ENCODE measurements around the gene TTC21A.

The TTC21A gene

DNA sequence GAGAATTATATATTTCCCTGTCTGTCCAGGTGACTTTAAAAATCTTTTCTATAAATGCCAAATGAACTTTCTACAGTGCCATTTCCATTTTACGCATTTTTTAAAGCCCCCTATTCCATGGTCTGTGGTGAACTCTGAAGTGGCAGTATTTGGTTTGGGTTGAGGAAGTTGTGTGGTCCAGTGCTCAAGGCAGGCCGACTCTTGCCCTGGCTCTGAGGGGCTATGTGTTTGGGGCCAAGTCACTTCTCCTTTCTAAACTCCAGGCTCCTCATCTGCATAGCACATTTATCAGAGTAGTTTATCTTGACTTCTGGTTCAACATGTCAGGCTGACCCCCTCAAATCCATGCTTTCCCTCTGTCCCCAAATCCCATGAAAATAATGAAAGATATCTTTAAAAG, 14.1 kb downstream of the TTC21A start:
- peak in 1 of 4 experiments; percentile 15 for DNase-seq

DNA sequence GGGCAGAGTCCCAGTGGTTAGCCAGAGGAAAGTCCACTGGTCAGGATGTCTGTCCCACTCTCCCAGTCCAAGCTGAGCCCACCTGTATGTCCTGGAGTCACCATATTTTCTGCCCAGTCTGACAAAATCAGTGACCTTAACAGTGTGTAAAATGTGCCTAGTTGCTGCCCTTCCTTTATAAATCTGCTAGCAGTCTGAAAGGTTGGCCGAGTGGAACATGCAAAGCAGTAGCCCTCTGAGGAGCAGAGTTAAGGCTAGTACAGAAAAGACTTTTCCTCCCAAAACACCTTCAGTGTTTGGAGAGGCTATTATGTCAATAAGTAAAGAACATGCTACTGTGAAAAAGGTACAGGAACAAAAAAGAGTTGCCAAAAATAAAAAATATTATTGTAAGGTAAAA, 15.3 kb downstream of the TTC21A start:
- DNase-seq, result no peak

DNA sequence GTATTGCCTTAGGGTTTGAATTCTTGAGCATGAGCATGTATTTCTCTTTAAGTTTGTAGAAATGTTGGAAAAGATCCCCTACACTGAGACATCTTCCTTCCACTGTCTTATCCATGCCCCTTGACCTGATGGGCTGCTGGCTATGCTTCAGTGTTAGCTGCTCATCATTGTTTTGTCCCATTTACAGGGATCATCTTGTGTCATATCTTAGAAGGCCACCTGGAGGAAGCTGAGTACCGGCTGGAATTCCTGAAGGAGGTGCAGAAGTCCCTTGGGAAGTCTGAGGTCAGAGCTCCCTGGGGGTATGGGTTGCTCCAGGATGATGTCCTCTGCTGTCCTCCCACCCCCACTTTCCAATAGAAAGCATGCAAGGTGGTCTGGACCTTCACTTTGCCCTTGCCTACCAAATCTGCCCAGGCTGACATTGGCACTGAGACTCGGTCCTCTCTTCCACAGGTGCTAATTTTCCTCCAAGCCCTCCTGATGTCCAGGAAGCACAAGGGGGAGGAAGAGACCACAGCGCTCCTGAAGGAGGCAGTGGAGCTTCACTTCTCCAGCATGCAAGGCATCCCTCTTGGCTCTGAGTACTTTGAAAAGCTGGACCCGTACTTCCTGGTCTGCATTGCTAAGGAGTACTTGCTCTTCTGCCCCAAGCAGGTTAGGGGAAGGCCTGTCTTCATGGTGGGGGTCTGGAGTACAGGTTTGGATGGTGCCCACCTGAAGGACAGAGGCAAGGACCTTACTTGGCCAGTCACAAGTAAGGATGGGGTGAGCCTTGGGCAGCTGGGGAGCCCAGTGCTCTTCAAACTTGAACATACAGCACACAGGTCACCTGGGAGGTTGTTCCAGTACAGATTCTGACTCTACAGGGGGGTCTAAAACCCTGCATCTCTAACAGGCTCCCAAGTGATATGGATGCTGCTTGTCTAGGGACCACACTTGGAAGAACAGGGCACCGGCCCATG, 17.7 kb downstream of the TTC21A start:
- no peak for DNase-seq

DNA sequence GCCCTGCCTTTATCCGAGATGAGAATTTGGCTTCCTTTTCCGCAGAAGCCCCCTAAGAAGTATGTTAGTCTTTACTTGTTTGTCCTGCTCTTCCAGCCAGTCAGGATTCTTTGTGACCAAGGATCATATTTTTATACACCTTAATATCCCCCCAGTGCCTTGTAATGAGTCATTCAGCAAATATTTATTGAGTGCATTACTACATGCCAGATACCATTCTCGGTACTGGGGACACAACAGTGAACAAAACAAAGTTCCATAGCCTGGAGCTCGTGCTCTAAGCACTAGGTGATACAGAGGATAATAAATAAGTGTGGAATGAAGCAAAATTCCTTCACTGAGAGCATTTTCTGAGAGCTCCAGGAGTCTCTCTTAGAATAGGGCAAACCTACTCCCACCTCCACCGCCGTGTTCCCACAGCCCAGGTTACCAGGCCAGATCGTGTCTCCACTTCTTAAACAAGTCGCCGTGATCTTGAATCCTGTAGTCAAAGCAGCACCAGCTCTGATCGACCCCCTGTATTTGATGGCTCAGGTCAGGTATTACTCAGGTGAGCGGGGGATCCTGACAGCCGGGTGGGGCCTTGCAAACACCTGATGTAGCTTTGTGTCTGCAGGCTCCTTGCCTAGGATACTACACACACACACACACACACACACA, 18.5 kb downstream of the TTC21A start:
- DNase-seq, result no peak

DNA sequence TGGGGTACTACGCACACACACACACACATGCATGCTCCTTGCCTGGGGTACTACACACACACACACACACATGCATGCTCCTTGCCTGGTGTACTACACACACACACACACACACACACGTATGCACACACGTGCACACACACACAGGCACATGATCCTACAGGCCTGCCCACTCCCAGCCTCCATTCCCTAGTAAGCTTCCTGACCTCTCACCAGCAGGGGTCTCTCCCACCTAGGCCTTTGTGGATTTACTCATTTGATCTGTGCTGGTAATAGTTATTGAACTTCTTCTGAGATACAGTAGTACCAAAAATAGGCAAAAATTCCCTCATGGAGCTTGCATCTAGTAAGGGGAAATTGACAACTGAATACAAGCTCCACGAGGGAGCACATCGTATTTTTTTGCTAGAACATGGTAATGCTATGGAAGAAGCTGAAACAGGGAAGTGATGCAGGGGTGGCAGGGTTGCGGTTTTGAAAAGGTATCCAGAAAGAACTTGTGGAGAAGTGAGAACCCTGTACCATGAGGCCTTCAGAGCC, 19.1 kb downstream of the TTC21A start:
- DNase-seq, result peak in 3 of 4 experiments; percentile 47 to 59 (median 49)

DNA sequence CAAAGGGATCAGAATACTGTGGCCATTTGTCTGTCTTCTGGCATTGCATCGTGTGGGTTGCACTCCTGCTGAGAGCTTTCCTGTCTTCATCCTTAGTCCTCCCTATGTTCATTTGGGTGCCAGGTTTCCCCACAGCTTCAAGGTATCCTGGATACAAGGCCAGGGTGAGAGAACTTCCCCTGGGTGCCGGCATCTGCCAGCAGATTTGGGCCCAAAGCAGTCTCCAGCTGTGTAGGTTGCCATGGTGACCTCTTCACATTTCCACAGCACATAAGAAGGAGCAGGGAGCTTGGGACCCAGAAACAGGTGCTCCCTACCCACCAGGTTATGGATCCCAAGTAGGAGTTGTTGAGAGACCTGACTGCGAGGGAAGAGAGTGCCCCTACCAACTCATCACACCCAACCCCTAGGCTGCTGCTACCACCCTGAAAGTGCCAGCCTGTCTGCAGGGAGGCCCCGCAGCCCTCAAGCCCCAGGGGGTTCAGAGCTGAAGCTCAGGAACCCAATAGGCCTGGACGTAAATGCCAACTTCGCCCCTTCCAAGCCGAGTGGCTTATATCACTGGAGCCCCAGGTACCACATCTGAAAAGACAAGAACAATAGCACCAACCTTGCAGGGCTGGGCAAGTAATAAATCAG, 19.9 kb downstream of the TTC21A start:
- DNase-seq, result no peak

DNA sequence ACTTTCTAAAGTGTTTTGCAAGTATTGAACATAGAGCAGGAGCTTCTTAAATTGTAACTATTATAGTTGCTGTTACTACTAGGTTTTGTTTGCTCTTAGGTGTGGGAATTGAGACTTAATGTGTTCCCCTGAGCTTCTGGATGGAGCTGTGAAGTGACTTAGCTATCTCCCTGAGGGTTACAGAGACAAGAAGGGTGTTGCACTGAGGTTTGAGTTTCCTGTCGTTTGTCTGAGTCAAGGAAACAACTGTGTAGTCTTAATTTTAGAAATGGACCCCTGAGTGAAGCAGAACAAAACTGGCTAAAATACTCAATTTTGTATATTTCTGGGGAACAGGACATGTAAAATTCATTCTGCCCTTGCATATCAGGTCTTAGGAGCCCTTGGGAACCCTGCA, 20.4 kb downstream of the TTC21A start:
- DNase-seq, result no peak

DNA sequence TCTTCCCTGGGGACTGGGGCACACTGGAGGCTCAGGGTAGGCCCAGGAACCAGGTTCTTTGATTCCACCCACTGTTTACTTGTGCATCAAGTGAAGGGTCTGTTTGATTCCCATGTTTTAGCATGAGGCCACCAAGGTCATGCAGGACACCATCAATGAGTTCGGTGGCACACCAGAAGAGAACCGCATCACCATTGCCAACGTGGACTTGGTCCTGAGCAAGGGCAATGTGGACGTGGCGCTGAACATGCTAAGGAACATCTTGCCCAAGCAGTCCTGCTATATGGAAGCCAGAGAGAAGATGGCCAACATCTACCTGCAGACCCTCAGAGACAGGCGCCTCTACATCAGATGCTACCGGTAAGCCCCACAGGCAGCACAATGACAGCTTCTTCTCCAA, 21.5 kb downstream of the TTC21A start:
- DNase-seq, result no peak

DNA sequence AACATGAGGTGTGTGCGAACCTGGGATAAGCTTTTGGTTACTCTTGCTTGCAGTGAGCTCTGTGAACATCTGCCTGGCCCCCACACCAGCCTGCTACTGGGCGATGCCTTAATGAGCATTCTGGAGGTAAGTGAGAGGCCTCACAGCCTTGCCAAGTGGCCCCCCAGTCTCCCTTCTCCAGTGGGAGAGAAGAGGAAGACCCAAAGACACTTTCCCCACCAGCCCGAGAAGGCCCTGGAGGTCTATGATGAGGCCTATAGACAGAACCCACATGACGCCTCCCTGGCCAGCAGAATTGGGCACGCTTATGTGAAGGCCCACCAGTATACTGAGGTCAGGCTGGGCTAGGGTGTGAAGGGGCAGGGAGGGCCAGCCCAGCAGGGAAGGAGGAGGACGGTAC, 22.5 kb downstream of the TTC21A start:
- DNase-seq, result no peak

DNA sequence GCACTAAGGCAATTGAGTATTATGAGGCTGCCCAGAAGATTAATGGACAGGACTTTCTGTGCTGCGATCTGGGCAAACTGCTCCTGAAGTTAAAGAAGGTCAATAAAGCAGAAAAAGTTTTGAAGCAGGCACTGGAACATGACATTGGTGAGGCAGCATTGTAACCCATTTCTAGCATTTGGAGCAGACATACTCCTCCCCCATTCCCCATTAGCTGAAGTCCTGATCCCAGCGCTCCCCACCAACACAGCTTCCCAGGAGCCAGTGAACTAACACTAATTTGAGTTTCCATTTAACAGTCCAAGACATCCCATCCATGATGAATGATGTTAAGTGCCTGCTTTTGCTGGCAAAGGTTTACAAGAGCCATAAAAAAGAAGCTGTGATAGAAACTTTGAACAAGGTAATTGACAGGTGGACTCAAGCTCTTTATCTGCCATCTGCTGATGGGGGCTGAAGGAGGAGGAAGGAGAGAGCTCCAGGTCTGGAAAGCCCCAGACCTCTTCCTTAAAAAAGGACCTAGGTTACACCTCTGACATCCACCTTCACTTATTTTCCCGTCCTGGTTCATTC, 23.3 kb downstream of the TTC21A start:
- DNase-seq, result no peak

DNA sequence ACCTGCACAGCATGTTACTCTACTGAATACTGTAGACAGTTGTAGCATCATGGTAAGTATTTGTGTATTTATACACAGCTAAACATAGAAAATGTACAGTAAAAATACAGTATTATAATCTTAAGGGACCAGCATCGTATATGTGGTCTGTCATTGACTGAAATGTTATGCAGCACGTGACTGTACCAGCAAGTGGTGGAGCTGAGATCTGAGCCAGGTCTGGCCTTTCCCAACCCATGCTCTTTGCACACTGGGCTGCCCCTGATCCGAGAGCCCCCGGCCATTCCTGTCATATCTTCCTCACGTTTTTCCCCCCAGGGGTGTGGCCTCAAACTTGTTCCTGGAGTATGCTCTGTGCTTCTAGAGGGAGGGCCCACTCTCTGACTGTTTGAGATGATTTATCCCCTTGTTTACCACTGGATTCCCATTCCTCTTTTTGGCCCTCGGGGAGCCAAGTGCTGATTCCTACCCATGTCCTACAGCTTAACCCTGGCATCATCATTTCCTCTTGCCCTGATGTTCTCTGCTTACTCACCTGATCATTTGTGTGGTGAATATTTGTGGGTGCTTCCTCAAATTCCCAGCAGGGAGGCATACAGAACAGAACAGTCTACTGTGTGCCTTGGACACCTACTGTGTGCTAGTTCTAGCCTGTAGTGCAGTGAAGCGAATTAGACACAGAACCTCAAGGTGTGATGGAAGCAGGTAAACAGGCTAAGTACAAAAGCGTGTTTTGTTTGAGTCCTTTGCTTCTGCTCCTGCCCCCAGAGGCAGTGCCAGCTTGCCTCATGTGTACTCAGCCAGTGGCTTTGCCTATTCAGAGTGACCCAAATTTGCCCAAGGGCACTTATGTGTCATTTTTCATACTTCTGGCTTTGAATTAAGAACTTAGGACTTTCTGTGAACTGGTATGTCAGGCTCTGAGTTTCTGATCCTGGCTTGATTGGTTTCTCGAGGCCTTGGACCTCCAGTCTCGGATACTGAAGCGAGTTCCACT, 24.9 kb downstream of the TTC21A start:
- no peak for DNase-seq

DNA sequence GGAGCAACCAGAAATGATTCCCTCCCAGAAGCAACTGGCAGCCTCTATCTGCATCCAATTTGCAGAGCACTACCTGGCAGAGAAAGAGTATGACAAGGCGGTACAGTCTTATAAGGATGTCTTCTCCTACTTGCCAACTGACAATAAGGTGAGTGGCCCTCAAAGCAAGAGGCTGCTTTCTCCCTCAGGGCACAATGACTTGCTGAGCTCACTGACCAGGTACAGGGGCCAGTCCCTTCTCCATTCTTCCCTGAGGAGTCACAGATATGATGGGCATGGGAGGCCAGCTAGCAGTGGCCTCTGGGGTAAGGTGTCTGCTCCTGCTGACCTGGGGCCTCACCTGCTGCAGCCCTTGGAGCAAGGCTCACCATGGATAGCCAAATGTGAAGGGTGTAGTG, 25.6 kb downstream of the TTC21A start:
- no peak for DNase-seq

DNA sequence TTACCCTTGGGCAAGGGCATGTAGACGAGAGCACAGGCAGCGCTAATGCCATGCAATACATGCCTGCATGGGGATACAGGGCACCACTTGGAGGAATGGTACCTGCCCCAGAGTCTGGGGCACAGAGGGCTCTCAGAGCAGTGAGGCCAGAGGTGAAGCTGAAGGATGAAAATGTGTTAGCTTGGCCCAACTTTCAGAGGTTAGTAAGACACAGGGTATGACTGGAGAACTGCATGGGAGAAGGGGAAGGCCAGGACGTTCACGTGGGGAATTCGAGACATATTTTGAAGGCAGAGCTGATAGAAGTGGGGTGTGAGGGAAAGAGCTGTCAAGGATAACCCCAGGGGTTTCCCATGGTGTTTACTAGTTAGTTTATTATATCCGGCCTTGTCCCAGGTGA, 26.3 kb downstream of the TTC21A start:
- DNase-seq, result no peak

DNA sequence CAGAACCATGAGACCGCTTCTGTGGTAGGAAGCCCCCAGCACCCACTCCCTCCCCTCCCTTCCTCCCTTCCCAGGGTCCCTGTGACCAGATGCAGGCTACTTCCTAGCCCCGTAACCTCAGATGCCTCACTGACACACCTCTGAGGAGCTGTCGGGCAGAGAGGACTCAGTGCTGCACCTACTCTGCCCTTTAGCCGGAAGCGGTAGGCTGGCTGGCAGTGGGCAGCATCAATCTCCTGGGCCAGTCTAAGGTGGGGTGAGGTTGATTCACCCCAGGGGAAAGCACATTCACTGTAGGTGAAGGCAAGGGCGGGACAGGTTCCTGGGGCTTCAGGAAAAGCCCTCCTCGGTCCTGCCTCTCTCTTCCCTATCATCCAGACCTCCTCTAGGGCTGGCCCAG, 26.8 kb downstream of the TTC21A start:
- DNase-seq, result no peak

DNA sequence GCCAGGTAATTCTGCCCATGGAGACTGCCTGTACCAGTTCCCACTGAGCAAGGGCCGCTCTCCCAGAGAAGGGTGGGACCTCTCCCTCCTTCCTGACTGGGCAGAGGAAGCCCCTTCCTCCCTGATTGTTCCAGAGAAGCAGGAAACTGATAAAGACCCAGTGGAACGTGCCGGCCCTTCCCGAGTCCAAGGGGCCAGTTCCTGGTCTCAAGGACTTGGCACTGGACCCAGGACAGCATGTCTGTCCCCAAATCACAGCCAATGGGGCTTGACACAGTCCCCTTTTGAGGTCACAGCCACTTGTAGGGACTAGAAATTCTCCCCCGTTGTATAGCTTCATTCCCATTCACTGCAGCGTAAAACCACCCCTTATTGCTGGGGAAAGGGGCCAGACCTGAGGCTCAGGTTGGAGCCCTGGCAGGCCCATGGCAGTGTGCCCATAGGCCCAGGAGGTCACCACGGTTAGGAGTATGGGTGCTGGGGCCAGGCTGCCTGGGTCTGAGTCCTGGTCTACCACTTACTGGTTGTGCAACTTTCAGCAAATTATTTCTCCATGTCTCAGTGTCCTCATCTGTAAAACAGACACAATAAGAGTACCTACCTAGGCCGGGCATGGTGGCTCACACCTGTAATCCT, 27.8 kb downstream of the TTC21A start:
- no peak for DNase-seq

DNA sequence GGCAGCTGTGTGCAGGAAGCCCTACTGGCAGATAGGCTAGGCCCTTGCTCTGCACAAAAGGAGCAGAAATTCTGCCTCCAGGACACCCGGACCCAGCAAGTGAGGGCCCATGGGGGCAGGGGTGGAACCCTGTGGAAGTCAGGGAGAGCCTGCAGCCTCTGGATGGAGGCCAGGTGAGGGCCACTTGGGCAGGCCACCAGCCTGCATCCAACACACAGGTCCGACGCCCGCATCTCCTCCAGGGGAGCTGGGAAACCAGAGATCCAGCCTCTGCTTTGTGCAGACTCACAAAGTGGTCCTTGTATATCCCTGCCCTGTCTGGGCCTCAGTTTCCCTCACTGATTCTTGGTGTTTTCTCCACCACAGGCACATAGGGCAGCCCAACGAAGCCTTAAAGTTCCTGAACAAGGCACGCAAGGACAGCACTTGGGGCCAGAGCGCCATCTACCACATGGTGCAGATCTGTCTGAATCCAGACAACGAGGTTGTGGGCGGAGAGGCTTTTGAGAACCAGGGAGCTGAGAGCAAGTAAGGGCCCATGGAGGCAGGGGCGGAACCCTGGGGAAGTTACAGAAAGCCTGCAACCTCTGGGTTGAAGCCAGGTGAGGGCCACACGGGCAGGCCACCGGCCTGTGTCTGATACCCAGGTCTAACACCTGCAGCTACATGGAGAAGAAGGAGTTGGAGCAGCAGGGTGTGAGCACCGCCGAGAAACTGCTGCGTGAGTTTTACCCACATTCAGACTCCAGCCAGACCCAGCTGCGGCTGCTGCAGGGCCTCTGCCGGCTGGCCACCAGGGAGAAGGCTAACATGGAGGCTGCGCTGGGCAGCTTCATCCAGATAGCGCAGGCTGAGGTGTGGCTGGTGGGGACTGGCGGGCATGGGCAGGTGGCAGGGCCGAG, 29.3 kb downstream of the TTC21A start:
- DNase-seq, result no peak

DNA sequence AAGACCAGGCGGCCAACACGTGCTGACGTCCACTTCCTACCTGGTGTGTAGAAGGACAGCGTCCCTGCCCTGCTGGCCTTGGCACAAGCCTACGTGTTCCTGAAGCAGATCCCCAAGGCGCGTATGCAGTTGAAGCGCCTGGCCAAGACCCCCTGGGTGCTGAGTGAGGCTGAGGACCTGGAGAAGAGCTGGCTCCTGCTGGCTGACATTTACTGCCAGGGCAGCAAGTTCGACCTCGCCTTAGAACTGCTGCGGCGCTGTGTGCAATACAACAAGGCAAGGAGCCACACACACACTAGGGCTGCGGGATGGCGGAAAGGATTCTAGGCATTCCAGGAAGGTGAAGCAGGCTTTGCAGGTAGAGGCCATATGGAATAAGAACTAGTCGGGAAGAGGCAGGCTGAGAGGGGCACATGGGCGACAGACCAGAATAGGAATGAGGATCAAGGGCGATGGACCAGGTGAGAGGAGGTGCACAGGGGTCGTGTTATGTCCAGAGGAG, 30.0 kb downstream of the TTC21A start:
- DNase-seq, result no peak

DNA sequence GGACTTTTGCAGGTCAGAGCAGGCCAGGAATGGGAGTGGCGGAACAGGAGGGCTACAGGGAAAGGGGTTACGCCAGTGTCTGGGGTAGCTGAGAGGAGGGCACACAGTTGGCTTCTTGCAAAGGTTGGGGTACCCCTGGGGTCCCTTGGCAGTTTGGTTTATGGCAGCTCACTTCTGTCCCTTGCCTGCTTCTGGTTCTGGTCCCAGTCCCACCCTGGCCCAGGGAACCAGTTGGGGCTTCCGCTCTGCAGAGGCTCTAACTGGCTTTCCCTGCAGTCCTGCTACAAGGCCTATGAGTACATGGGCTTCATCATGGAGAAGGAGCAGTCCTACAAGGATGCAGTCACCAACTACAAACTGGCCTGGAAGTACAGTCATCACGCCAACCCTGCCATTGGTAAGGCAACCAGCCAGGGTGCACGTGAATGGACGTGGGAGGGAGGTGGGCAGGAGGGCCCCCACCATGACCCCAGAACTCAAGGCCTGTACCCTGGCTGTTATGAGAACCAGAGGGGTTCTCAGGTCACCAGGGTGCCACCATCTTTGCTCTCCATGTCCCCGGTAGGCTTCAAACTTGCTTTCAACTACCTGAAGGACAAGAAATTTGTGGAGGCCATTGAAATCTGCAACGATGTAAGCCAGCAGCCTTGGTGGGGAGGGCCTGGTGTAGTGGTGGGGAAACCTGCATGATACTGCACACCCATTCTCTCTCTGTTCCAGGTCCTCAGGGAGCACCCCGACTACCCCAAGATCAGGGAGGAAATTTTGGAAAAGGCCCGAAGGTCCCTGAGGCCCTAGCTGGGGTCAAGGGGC, 30.7 kb downstream of the TTC21A start:
- no peak for DNase-seq
